ENCODE results near the gene DOCK1.
"Not testable (repeated sequence)": the region's sequence is repeated elsewhere in the genome, so short reads cannot be mapped to it uniquely, and the experiment has no call there.

The DOCK1 gene

GRCh38 chr10:126880926-126881325 is 24.3 kb upstream of the DOCK1 start:
- no peak for TF ChIP-seq CTCF (conservative IDR thresholded peaks at IDR 0.05; ENCODE audit: low read depth, low read length)
- no peaks in the 10 kb centered on the region for H3K79me2 ChIP-seq (ENCODE audit: insufficient read depth, low read depth)
- H3K4me3 ChIP-seq (IDR thresholded peaks at IDR 0.05; ENCODE audit: insufficient read depth, low read depth, low read length), result no peak overlapping the region
- H3K27ac ChIP-seq, result no peak overlapping the region
- no peaks in the 10 kb centered on the region for H4K20me1 ChIP-seq (ENCODE audit: insufficient read depth)
- no peak overlapping the region for H3K9ac ChIP-seq
- no peaks in the 10 kb centered on the region for H3K36me3 ChIP-seq (ENCODE audit: insufficient read depth)
- no peaks in the 10 kb centered on the region for H3K4me1 ChIP-seq (ENCODE audit: low read depth, poor library complexity, severe bottlenecking)
- H3K4me2 ChIP-seq, result no peak overlapping the region
- no peak overlapping the region for H2AFZ ChIP-seq (ENCODE audit: low read depth)
- no peaks in the 10 kb centered on the region for H3K27me3 ChIP-seq (ENCODE audit: insufficient read depth, low read depth)

GRCh38 chr10:126882055-126882454 is 23.2 kb upstream of the DOCK1 start:
- not testable (repeated sequence) for H3K27ac ChIP-seq; H3K4me1 ChIP-seq (ENCODE audit: low read depth, poor library complexity, severe bottlenecking); H3K4me3 ChIP-seq (IDR thresholded peaks at IDR 0.05; ENCODE audit: insufficient read depth, low read depth, low read length); H3K27me3 ChIP-seq (ENCODE audit: insufficient read depth, low read depth); H4K20me1 ChIP-seq (ENCODE audit: insufficient read depth); H3K79me2 ChIP-seq (ENCODE audit: insufficient read depth, low read depth); H2AFZ ChIP-seq (ENCODE audit: low read depth); H3K9ac ChIP-seq; H3K4me2 ChIP-seq; H3K36me3 ChIP-seq (ENCODE audit: insufficient read depth)

- not testable (repeated sequence) for H3K36me3 ChIP-seq (ENCODE audit: insufficient read depth); H3K27me3 ChIP-seq (ENCODE audit: insufficient read depth, low read depth); H3K9ac ChIP-seq; H3K4me3 ChIP-seq (IDR thresholded peaks at IDR 0.05; ENCODE audit: insufficient read depth, low read depth, low read length); H3K4me2 ChIP-seq; H3K27ac ChIP-seq; H2AFZ ChIP-seq (ENCODE audit: low read depth); H4K20me1 ChIP-seq (ENCODE audit: insufficient read depth); H3K4me1 ChIP-seq (ENCODE audit: low read depth, poor library complexity, severe bottlenecking); H3K79me2 ChIP-seq (ENCODE audit: insufficient read depth, low read depth)
Observed at GRCh38 chr10:126888436-126888835, 16.8 kb upstream of the DOCK1 start.

GRCh38 chr10:126889421-126889820 is 15.8 kb upstream of the DOCK1 start:
- H3K27me3 ChIP-seq (ENCODE audit: insufficient read depth, low read depth), result no peaks in the 10 kb centered on the region
- H3K36me3 ChIP-seq (ENCODE audit: insufficient read depth), result no peaks in the 10 kb centered on the region
- H4K20me1 ChIP-seq (ENCODE audit: insufficient read depth), result no peaks in the 10 kb centered on the region
- H3K27ac ChIP-seq, result no peak overlapping the region
- no peak for TF ChIP-seq CTCF (conservative IDR thresholded peaks at IDR 0.05; ENCODE audit: low read depth, low read length)
- no peaks in the 10 kb centered on the region for H3K4me1 ChIP-seq (ENCODE audit: low read depth, poor library complexity, severe bottlenecking)
- no peaks in the 10 kb centered on the region for H3K79me2 ChIP-seq (ENCODE audit: insufficient read depth, low read depth)
- no peak overlapping the region for H3K9ac ChIP-seq
- H3K4me2 ChIP-seq, result no peak overlapping the region
- H2AFZ ChIP-seq (ENCODE audit: low read depth), result no peak overlapping the region
- H3K4me3 ChIP-seq (IDR thresholded peaks at IDR 0.05; ENCODE audit: insufficient read depth, low read depth, low read length), result no peak overlapping the region

DNA sequence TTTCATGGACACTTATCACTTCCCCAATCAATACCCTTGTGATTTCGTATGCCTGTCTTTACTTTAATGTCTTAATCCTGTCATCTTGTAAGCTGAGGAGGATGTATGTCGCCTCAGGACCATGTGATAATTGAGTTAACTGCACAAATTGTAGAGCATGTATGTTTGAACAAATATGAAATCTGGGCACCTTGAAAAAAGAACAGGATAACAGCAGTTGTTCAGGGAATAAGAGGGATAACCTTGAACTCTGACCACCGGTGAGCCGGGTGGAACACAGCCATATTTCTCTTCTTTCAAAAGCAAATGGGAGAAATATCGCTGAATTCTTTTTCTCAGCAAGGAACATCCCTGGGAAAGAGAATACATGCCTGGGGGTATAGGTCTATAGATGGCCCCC is 14.4 kb upstream of the DOCK1 start:
- H3K27ac ChIP-seq; H3K36me3 ChIP-seq (ENCODE audit: insufficient read depth); H3K79me2 ChIP-seq (ENCODE audit: insufficient read depth, low read depth); H3K4me2 ChIP-seq; H2AFZ ChIP-seq (ENCODE audit: low read depth); H3K4me1 ChIP-seq (ENCODE audit: low read depth, poor library complexity, severe bottlenecking); H4K20me1 ChIP-seq (ENCODE audit: insufficient read depth); H3K27me3 ChIP-seq (ENCODE audit: insufficient read depth, low read depth); H3K9ac ChIP-seq; H3K4me3 ChIP-seq (IDR thresholded peaks at IDR 0.05; ENCODE audit: insufficient read depth, low read depth, low read length): not testable (repeated sequence)

- H2AFZ ChIP-seq (ENCODE audit: low read depth), result no peak overlapping the region
- no peak overlapping the region for H3K27ac ChIP-seq
- H3K4me3 ChIP-seq (IDR thresholded peaks at IDR 0.05; ENCODE audit: insufficient read depth, low read depth, low read length), result no peak overlapping the region
- no peaks in the 10 kb centered on the region for H3K27me3 ChIP-seq (ENCODE audit: insufficient read depth, low read depth)
- no peak for TF ChIP-seq CTCF (conservative IDR thresholded peaks at IDR 0.05; ENCODE audit: low read depth, low read length)
- H3K79me2 ChIP-seq (ENCODE audit: insufficient read depth, low read depth), result no peaks in the 10 kb centered on the region
- no peaks in the 10 kb centered on the region for H3K4me1 ChIP-seq (ENCODE audit: low read depth, poor library complexity, severe bottlenecking)
- H3K9ac ChIP-seq, result no peak overlapping the region
- H3K36me3 ChIP-seq (ENCODE audit: insufficient read depth), result no peaks in the 10 kb centered on the region
- H4K20me1 ChIP-seq (ENCODE audit: insufficient read depth), result no peaks in the 10 kb centered on the region
- H3K4me2 ChIP-seq, result no peak overlapping the region
Observed at GRCh38 chr10:126892226-126893175, 12.7 kb upstream of the DOCK1 start.

All from KMS-11 (cell line).